ENCODE measurements around the gene UBAC2.

- TF ChIP-seq CTCF (IDR thresholded peaks at IDR 0.05) (no peak), EZH2 (IDR thresholded peaks at IDR 0.05) (no peak), EZH2phosphoT487 (IDR thresholded peaks at IDR 0.05) (no peak)
Observed at GRCh38 chr13:99327126-99327525, 126.5 kb downstream of the UBAC2 start.

Data from neural progenitor cell (in vitro differentiated cells).